Esophagus squamous epithelium (tissue), 4 donors: ENCODE data around the gene PRRT1.

Experiments
- POLR2A ChIP-seq, 4 donors: fragments of 450-650 bp; IDR thresholded peaks; one replicate each; pipeline ENCODE4 v1.6.1; 2017; ENCODE audit warnings: antibody characterized with exemption in 4 of 4, mild to moderate bottlenecking in 4 of 4, moderate library complexity in 3 of 4
- TF ChIP-seq, protein P1 (sequence below), 6 experiments: fragments of 450-650 bp in 4 of 6; fragments of 200-600 bp in 2 of 6; sonication (generic) in 2 of 6; IDR thresholded peaks; one replicate each; pipeline ENCODE4 v1.5.1; 2016 to 2019; ENCODE audit warnings: antibody characterized with exemption in 6 of 6, mild to moderate bottlenecking in 4 of 6, moderate library complexity in 4 of 6

DNA sequence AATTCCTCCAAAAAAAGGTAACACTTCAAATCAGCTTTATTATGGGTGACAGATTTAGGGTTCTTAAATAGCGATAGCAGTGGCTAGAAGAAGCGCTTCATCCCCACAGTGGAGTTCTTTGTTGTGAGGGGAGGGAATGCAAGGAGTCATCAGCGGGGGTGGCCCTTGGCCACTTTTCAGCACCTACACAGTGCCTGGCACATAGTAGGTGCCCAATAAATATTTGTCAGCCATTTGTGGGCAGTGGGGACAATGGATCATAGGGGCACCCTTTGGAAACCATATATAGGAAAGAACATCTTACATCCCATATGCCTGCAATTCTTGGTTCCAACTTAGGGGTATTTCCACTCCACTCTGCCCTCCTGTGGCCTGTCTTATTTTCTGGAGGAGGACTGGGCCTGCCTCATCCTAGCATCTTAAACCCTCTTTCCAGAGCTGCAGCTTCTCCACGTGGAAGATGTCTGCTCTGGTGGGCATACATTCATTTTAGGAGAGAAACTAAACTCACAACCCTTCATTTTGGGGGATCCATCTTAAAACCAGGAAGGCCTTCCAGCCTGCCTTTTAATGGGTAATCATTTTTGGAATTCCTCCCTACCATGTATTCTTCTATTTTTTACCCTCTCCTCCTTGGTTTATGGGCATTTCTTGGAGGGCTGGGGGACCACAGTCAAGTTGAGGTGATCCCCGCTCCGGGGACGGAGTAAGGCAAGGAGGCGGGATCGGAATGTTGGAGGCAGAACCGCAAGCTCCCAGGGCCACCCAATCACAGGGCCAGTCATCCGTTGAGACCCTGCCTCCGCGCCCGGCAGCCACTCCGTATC, 43.3 kb upstream of the PRRT1 start:
- TF ChIP-seq, protein P1, sequence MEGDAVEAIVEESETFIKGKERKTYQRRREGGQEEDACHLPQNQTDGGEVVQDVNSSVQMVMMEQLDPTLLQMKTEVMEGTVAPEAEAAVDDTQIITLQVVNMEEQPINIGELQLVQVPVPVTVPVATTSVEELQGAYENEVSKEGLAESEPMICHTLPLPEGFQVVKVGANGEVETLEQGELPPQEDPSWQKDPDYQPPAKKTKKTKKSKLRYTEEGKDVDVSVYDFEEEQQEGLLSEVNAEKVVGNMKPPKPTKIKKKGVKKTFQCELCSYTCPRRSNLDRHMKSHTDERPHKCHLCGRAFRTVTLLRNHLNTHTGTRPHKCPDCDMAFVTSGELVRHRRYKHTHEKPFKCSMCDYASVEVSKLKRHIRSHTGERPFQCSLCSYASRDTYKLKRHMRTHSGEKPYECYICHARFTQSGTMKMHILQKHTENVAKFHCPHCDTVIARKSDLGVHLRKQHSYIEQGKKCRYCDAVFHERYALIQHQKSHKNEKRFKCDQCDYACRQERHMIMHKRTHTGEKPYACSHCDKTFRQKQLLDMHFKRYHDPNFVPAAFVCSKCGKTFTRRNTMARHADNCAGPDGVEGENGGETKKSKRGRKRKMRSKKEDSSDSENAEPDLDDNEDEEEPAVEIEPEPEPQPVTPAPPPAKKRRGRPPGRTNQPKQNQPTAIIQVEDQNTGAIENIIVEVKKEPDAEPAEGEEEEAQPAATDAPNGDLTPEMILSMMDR (IDR thresholded peaks at IDR 0.05): peak in 3 of 6 experiments; percentile 49 to 60 (median 50)
- TF ChIP-seq POLR2A (IDR thresholded peaks at IDR 0.05): peak in 3 of 4 donors; percentile 22 to 82 (median 29)
